Germinal center (tissue), 1 donor: ENCODE results near the gene APBB1.
A peak's percentile ranks its signal among the peaks of the same experiment; 100 is the strongest.

Experiments
- DNase-seq: peaks from one replicate; pipeline ENCODE4 v3.0.0; 2012; ENCODE audit warnings: mixed read lengths, low spot score

Gene APBB1

GRCh38 chr11:6419009-6419631 lies at the start of gene APBB1:
Gene APBB1 (minus strand): TSS chr11:6419094. CDS start chr11:6411347, 7,747 bp downstream.
- DNase-seq: peak; percentile 83

GRCh38 chr11:6459099-6459450 lies 40.2 kb upstream of the APBB1 start:
- no peak for DNase-seq

GRCh38 chr11:6458352-6459098 lies 39.6 kb upstream of the APBB1 start:
- DNase-seq: no peak

GRCh38 chr11:6457581-6458320 lies 38.9 kb upstream of the APBB1 start:
- no peak for DNase-seq

- no peak for DNase-seq
These were observed 37.6 kb upstream of the APBB1 start for GRCh38 chr11:6456361-6457073.

GRCh38 chr11:6455070-6455469 lies 36.2 kb upstream of the APBB1 start:
- no peak for DNase-seq

DNA sequence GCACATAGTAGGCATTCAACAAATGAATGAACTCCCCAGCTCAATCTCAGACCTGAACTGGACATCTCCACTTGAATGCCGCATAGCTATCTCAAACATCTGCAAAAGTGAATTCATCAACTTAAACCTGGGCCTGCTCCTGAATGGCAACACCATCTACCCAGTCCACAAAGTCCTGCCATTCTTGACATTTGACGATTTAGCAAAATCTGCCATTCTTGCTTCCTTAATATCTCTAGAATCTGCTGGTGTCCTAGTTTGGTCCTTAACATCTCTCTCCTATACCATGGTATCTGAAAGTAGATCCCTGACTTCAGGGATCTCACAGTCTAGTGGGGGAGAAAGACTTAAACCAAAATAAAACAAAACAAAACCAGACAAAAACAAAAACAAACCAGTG lies 34.3 kb upstream of the APBB1 start:
- no peak for DNase-seq

GRCh38 chr11:6452219-6452618 lies 33.3 kb upstream of the APBB1 start:
- DNase-seq: no peak

GRCh38 chr11:6448574-6448973 lies 29.7 kb upstream of the APBB1 start:
- no peak for DNase-seq

- DNase-seq: peak; percentile 74
These were observed 24.5 kb upstream of the APBB1 start for GRCh38 chr11:6443269-6444003.

DNA sequence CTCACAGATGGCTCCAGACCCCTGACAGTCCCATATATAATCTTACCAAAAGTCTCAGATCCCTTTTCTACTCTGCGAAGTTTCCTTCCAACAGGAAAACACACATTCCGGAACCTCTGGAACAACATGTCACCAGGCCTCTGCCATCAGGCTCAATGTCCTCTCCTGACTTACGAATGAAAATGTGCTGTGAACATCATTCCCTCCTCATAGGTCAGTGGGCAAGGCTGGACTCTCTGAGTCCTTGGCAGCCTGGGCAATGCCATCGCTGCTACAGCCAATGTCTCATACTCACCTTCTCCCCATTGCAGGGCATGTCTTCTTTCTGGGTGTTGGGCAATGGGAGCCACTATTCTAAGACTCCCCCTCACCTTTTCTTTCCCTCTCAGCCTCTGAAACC lies 23.5 kb upstream of the APBB1 start:
- no peak for DNase-seq

DNA sequence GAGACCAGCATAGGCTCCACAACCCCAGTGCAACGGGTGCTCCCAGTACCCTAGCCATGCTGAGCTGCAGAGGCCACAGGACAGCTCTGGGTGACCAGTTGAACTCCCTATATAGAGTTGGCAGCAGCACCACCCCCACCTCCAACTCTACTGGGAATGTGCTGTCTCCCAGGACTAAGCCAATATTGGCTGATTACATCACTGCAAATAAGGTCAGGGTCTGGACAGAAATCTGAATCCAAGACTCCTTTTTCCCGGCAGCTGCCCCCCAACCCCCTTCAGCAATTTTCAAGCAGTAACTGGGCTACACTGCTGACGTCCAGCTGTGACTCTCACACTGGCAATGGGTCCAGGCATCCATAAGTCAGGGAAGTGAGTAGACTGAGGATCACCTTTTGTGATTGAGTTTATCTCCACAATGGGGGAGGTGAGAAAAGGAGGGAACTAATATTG lies 22.0 kb upstream of the APBB1 start, which contains the start of gene HPX:
TSS of gene HPX (minus strand) at position 82 of the 453 bp plus-strand sequence. CDS start at position 58, 24 bp downstream.
- DNase-seq: no peak

DNA sequence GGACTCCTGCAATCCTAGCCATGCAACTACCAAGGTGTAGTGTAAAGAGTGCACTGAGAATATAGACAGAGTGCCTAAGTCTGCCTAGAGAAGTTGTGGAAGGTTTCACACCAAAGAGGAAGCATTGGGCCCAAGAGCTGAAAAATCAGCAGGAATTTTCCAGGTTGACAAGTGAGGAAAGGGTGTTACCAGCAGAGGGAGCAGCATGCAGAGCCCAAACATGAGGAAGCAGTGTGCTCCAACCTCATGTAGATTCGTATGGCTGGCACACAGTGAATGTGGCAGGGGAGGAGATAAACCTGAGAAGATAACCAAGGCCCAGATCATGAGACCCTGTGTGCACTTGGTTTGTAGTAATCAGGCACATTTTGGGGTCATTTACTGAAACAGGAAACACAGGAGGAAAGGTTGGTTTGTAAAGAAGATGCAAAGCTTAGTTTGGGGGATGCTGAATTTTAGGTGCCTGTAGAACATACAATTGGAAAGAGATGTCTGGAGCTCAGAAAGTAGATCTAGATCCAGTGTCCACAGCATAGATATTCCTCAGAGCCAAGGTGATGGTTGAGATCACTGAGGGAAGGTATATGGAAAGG lies 20.2 kb upstream of the APBB1 start:
- peak; percentile 44 for DNase-seq

DNA sequence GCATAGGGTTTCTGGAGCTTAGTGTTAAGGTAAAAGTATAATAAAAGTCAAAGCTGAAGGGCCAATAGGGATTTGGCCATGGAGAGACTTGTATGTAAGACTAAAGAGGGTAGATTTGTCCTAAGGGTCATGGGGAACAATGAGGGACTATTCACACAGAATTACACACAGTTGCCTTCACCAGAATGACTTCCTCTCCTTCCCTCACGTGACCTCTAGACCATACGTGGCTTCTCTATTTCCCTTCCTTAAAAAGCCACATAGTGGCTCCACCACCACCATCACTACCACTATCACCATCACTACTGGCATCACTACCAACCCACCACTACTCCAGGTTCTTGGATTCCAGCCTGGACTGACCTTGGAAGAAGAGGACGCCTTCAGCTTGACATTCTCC lies 19.1 kb upstream of the APBB1 start:
- DNase-seq: peak; percentile 23

GRCh38 chr11:6437423-6437822 lies 18.5 kb upstream of the APBB1 start:
- no peak for DNase-seq

GRCh38 chr11:6433998-6434660 lies 15.2 kb upstream of the APBB1 start:
- DNase-seq: peak; percentile 19

- no peak for DNase-seq
These were observed 13.0 kb upstream of the APBB1 start for GRCh38 chr11:6431861-6432260.

GRCh38 chr11:6427516-6427915 lies 8.6 kb upstream of the APBB1 start:
- no peak for DNase-seq

DNA sequence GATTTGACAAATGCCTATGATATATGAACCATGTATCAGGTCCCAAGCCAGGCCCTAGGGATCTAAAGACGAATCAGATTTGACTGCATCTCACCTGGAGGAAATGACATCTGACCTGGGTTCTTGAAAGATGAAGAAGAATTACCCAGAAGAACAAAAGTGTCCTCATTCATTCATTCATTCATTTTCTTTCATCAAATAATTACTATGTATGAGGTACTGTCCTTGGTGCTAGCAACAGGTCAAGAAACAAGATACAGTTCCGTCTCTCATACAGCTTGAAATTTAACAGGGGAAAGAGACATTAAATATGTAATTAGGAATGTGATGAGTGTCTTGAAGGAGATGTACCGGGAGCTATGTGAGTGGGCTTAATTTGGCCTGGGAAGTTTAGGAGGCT lies 1.8 kb upstream of the APBB1 start:
- DNase-seq: no peak

DNA sequence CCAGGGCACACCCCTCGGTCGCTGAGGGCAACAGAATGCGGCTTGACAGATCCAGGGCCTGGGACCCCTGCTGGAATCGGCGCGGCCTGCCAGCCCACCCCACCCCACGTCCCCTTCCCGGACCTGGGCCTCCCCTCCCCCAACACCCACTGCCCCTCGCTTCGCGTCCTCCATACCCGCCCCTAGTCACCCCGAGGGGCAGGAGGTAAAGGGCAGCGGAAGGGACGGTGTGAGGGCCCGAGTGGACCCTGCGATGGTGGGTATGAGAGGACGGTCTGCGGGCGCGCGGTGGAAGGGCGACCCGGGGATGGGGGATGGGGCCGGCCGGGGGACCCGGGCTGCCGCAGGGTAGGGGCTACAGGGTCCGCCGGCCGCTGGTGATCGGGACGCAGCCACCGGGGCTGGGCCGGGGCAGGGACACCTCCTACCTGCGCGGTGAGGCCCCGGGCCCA lies 311 bp downstream of the APBB1 start:
- no peak for DNase-seq
